Measurements from ENCODE around the gene CMTM6. TPM values are rescaled to one million over a fixed set of nuclear protein-coding genes. Genes with fewer than 3 reads are reported as not detected.

Gene CMTM6
- total and polyA plus RNA-seq, 5 donors: 10.6 to 21.6 (median 14.4) TPM

DNA sequence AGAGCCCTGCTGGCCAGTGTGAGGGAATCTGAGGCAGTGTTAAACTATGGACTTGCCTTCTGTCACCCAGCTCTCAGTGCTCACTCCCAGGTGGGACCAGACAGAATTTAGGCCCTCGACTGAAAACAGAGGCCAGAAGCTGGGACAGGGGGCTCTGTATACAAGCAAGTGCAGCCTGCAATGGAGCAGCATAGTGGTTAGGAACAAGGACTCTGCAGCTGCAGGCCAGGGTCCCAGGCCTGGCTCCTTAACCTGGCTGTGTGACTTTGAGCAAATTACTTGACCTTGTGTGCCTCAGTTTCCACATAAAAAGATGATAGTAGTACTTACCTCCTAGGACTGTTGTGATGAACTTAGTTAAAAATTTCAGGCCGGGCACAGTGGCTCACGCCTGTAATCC is 71.2 kb downstream of the CMTM6 start:
- Histone ChIP-seq H3K27ac (ENCODE audit: low read length) (no peak overlapping the region), H3K9me3 (ENCODE audit: control insufficient read depth, low read length) (no peaks in the 10 kb centered on the region), H3K4me3 (ENCODE audit: low read length) (no peak overlapping the region), H3K4me1 (ENCODE audit: control insufficient read depth, insufficient read depth, low read length) (peaks cover 2% of the 10 kb centered on the region), H3K27me3 (ENCODE audit: control insufficient read depth, insufficient read depth) (no peaks in the 10 kb centered on the region)
- intact Hi-C loops (cut with DNase I): no loop called here
- WGBS: 95% methylated on average over 3 of the region's 3 CpGs
- DNase-seq (no peak), ATAC-seq (no peak)

Small RNAs within 50 kb of the gene (microRNA-seq; reads per million reads assigned to microRNA genes)
- 0 reads per million in 2 donors for gene MIR548AY

Other genes starting within 250 kb of the CMTM6 start
- gene CMTM7, start 111.0 kb downstream of the CMTM6 start, total RNA-seq: 1 to 10 TPM; 5.7 to 8.4 (median 6.7) TPM
- gene CMTM7, start 111.0 kb downstream of the CMTM6 start, polyA plus RNA-seq: 4.8 TPM
- 10 to 100 TPM; 41.2 to 48.5 (median 46.1) TPM for gene DYNC1LI1, start 68.0 kb upstream of the CMTM6 start, total RNA-seq
- gene DYNC1LI1, start 68.0 kb upstream of the CMTM6 start, polyA plus RNA-seq: 42.6 TPM
- 10 to 100 TPM; 15.9 to 20.7 (median 16.0) TPM for gene CNOT10, start 182.3 kb upstream of the CMTM6 start, total RNA-seq
- gene CNOT10, start 182.3 kb upstream of the CMTM6 start, polyA plus RNA-seq: 7.9 TPM

Data from right cardiac atrium (tissue), 5 donors.